Medulla oblongata (tissue), 1 donor: Measurements from ENCODE around the gene CTSE.
A peak's percentile ranks its signal among the peaks of the same experiment; 100 is the strongest.
"Not testable (repeated sequence)": the region's sequence is repeated elsewhere in the genome, so short reads cannot be mapped to it uniquely, and the experiment has no call there.

Source experiments
- DNase-seq: peaks from one replicate; pipeline ENCODE4 v3.0.0-alpha.2; 2015; ENCODE audit errors: extremely low spot score

The CTSE gene

DNA sequence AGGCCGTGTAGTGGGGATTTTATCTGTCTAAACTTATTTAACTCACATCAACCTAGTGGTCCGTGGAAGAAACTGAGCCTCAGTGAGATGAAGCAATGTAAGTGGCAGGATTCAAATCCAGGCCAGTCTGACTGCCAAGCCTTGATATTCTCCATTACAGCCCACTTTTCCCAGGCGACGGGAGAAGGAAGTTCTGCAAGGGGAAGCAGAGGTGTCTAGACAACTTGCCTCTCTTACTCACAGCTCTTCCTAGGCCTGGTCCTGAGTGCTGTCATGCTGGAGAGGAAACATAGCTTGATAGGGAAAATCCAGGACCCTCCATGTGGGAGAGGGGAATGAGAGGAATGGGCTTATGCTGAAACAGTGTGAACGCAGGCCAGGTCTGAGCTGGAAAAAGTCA, 9.1 kb downstream of the CTSE start:
- no peak for DNase-seq

DNA sequence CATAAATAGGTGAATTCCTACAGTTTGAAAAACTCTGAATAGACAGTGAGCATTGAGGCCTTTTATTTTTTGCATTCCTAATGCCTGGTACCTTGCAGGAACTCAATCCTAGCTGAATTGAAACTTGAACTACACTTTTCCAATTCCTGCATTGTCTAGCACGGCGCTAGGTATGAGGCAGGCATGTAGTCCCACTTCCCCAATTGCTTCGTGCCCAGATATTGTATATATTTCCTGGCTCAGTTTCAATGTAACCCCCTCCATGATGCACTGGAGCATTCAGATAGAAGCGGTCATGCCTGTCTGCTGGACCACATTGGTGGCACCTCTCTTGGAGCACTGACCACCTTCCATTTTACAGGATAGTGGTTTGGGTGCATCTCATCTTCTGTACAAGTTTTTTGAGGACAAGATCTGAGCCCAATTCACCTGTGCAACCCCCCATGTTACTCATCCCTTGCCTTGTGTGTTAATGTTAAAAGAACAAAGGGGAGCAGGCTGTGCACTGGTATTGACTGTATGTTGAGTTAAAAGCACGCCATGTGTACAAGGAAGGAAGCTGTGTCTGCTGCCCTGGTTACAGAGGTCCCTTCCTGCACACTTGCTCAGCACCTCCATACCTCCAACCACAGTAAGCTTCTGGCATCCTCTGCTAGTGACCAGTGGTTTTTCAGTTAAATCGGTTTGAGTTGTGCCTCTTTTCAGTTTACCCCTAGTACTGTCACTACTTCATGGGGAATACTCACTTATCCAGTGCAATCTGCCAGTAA, 10.5 kb downstream of the CTSE start:
- no peak for DNase-seq

DNA sequence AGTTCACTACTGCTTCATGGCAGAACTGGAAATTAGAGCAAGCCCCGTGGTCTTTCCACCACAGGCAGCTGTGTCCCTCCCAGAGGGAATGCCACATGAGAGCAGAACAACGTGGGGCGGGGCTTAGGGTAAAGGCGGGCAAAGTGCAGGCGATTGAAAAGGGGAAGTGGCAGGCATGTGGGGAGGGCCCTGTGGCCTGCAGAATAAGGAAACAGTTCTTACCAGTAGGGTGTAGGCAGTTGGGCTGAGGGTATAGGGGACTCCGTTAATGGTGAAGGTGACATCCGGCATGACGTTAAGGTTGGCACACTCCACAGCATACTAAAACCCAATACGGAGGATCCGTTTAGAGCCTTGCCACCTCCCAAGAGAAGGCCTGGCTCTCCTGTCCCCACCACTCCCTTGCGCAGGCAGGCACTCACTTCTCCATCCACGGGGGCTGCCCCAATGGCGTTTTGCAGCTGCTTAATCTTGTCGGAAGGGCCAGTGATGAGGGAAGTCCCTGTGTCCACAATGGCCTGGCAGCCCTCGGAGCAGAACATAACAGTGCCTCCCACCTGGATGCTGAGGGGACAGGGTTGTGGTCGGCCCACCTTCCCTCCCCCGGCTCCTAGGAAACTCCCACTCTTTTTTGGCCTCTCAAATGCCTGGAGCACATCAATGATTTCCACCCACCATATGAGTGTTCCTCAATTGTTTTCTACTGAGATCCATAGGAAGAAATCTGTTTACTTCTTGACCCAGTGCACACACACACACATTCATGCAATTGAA, 11.4 kb downstream of the CTSE start:
- DNase-seq, result peak; percentile 88

DNA sequence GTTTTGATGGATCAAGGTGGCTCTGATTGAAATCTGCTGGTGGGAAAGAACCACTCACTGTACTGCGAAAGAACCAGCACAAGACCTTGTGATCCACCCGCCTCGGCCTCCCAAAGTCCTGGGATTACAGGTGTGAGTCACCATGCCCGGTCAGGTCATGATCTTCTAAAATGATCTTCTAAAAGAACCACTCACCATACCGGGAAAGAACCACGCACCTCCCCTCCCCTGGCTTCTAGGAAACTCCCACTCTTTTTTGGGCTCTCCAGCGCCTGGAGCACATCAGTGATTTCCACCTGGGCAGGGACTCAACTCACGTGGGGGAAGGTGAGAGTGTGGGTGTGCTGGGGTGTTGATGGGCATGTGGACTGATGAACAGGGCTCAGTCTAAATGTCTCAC, 12.6 kb downstream of the CTSE start:
- no peak for DNase-seq

DNA sequence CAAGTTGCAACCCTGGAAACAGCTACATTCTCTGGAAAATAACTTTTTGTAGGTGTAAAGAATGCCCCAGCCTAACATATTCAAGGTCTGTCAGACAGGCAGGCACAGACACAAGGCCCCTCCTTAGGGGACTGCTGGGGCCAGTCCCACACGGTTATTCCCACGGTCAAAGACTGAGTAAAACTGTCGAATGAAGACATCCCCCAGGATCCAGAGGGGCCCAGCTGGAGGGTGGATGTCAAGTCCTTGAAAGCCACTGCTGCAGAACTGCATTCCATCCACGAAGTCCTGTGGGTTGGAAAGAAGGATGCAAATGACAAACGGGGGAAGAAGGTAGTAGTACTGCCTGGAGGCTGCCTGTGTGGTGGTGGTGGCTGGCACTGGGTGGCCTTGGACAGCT, 13.6 kb downstream of the CTSE start:
- no peak for DNase-seq

DNA sequence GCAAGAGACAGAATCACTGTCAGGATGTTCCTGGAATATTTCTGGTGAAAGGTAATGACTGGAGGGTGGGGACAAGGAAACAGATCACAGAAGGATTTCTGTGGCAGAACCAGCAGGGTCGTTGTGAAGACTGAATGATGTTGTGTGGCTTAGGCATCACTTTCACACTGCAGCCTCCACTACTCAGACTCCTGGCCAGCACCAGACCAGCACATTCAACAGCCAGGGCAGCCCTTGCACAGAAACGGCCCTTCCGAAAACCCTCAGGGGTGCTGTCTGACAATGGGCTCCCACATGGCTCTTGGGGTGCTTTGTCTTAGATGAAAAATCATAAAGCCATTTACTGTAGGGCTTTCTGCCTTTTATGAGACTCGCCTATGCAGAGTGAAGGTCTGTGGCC, 16.7 kb downstream of the CTSE start:
- no peak for DNase-seq

DNA sequence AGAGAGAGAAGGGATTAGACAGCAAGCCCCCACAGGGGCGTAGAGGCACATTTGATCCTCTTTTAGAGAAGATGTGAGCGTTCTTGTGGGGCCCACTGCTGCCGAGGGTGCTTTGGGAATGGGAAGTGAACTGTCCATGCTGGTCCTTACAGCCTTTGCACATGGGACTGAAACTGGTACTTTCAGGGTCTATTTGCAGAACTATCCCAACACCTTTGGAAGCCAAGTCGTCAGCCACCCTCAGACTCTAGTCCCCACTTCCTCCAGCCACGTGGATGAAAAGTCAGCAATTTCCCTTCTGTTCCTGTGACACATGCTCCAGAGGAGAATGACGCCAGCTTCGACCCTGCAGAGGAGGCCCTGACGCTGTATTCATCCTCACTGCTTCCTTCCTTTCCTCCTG, 17.9 kb downstream of the CTSE start:
- DNase-seq, result peak; percentile 58

DNA sequence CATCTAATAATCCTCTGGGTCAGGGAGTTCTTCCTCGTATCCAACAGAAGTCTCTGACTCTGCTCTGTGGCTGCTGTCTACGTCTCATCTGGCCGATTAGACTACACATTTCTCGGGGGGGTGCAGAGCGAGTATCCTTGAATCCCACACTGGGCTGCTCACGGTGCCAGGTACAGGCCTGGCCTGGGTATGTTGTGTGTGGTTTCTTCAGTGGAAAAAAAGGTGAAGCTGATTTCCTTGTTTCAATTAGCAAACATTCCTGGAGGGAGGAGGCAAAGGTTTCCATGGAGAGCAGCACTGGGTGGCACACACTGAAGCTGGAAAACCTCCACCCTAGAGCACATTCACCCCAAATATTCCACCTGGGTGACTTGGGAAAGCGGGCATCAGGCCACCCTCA, 18.5 kb downstream of the CTSE start:
- DNase-seq, result no peak

DNA sequence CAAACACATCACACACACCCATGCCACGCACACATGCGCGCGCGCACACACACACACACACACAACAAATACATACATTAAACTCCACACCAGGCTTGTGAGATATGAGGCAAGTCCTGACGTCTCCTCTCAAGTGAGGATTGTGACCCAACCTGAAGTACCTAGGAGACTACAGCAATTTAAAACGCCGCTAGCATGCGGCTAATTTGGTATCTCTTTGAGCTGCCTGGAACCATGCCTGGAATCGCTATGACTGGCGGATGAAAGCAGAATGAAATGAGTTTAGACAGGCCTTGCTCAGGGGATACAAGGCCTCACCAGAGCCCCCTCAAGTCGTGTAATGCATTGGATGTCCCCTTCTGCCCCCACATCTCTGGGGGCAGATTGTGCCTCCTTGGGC, 18.9 kb downstream of the CTSE start:
- no peak for DNase-seq

DNA sequence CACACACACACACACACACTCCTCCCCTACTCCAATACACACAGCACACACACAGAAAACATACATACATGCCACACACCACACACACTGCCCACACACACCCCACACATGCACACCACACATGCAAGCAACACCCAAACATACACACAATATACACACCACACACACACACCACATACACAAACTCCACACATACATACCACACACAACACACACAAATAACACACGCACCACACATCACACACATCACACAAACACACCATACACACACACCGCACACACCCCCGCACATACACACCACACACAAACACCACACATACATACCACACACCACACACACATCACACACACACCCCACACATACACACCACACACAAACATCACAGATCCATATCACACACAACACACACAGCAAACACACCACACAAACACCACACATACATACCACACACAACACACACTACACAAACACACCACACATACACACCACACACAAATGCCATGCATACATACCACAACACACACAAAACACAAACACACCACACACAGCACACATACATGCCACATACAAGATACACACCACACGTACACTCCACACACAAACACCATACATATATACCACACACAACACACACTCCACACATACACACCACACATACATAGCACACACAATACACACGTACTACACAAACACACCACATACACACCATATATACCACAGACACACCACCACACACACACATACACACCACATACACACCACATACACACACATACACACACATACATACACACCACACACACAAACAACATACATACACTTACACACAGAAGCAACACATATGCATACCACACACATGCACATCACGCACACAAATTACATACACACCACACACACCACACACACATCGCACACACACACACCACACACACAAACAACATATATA, 19.6 kb downstream of the CTSE start:
- DNase-seq, result no peak

DNA sequence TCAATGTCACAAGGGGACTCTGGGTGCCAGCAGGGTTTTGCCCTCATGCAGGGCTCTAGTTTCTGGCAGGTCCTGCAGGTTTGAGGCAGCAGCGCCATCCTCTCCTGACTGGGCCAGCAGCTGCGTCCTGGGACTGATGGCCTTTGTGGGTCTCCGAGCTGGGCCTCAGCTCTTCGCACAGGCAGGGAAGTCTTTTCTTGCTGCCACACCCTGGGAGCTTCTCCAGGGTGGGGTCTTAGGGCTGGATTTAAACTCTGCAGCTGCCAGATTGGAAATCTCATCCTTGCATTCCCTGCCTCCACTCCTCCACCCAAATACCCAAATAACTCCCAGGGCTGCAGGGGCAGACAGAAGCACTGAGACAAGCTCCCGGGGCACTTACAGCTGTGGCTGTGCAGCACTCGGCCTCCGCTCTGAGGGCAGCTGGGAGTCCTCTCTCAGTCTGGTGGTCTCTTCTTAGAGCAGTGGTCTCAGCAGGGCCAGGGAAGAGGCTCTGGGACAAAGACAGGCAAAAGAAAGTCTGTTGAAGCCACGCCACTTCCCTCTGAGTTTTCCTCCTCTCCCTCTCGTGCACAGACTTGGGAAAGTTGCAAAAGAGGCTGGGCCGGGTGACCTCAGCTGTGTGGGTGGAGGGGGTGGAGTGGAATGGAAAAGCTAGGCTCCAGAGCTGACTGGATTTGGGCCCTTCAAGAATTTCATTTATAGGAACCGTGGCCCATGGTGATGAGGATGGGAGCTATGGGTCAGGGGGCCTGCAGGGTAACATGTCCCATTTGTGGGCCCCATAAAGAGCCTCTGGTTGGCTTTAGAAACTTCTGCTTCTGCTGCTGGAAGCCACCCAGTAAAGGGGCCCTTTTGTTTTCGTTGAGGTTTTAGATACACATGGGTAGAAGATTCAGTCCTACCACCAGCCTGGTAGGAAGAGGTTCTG, 20.6 kb downstream of the CTSE start, which contains the start of gene RAB7B:
TSS of gene RAB7B (minus strand) at position 525 of the 931 bp plus-strand sequence. CDS start 9,260 bp downstream, outside the sequence.
- DNase-seq, result peak; percentile 79

DNA sequence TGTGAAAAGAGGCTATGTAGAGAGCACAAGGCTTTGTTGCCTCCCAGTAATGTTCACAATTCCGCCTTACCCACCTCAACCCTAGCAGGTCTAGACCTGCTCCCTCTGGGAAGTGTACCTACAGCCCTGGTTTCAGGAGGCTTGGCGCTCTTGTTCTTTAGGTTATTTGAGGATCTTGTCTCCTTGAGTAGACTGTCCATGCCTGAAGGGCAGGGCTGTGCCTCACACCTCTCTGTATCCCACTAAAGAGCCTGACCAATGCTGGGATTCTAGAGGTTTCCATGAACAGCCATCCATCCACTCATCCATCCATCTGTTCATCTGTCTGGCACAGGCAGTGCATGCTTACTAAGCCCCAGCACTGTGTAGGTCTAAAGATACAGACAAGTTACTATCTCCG, 21.5 kb downstream of the CTSE start:
- no peak for DNase-seq

DNA sequence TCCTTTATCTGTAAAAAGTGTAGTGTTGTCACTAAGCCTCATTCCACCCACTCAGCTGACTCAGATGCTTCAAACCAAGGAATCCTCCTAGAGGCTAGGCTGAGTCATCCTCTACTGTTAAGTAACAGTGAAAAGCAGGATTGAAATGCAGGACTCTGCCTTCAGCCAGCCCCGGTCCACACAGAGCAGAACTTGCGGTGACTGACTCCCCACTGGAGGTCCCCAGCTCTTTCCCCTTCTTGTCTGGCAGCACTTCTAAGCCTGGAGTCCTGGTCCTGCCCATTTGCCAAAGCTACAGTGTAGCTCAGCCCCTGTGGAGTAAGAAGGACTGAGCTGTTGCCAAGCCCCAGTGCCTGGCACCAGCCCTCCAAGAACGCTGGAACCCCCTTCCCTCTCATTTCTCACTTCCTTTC, 22.2 kb downstream of the CTSE start:
- DNase-seq, result peak; percentile 51

DNA sequence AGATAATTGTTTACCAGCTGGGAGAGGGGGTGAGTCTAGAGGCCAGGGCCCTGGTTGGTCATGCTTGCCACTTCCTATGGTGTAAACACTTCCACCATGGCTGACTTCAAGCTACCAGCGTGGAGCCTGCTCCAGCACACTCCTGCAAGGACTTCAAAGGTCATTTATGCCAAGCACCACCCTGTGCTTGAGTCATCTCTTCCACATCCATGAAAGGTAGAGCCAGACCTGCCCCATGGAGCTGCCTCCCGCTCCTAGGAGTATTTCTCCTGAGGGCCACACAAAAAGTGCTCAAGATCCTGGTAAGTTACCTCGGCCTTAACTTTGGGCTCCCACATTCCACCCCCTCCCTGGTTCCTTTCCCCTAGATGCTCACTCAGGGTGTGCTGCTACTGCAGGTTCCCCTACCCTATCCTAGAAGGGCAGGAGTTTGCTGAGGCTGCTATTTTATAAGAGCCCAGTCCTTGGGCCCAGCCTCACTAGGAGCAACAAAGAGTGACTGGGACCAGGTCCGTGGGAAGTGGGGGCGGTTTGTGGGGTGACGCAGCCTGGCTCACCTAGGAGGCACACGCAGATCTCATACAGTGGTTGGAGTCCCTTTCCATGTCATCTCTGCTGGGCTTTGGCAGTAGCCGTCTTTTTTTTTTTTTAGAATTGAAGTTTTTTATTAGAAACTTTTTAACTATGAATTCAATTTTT, 22.9 kb downstream of the CTSE start:
- DNase-seq, result no peak

DNA sequence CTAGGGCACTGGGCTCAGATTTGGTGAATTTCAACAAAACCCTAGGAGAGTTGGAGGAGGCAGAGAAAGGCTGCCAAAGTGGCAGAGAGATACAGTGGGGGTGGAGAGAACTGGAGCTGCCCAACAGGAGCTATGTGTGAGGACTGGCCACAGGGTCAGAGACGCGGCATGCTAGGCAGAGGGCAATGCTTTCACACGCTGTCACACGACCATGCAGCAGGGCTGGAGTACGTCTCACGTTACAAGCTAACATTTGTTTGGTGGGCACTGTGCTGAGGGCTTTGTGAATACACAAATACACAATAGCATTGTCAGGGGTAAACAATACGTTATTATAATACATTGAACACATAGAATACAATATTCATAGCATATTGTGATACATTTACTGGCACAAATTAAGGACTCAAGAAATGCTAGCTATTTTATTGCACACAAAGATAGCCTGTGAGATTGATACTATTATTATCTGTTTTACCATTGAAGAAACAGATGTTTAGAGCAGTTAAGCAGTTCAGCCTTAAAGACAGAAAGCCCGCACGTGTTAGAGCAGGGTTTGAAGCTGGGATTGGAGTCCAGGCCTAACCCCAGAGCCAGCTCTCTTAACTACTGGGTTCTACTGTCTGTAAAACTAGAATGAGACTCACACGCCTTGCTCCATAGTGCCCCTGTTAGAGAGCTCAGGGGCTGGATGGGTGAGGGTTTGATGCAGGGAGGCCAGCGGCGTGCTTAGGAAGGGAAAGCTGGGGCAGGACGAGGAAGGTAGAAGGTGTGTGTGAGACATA, 25.0 kb downstream of the CTSE start:
- DNase-seq, result peak; percentile 85

DNA sequence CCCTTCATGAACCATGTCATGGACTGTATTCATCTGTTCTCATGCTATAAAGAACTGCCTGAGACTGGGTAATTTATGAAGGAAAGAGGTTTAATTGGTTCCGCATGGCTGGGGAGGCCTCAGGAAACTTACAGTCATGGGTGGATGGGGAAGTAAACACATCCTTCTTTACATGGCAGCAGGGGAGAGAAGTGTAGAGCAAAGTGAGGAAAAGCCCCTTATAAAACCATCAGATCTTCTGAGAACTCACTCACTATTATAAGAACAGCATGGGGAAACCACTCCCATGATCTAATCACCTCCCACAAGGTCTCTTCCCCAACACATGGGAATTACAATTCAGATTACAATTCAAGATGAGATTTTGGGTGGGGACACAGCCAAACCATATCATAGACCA, 27.1 kb downstream of the CTSE start:
- not testable (repeated sequence) for DNase-seq

DNA sequence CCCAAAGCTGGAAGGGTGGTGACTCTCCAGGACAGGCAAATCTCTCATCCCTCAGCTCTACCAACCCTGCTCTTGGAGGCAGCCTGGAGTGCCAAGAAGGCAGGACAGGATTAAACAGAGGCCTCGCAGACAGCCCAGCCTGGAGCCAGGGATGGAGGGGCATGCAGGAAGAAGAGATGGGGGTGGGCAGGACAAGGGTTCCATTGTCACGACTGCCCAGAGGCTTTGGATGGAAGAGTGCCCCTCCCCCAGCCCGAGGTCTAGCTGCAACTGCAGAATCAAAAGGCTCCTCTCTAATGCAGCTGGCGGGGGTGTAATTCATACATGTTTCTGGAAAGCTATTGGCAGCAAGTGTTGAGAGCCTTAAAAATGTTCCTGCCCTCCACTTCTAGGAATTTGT, 29.3 kb downstream of the CTSE start:
- peak; percentile 96 for DNase-seq

DNA sequence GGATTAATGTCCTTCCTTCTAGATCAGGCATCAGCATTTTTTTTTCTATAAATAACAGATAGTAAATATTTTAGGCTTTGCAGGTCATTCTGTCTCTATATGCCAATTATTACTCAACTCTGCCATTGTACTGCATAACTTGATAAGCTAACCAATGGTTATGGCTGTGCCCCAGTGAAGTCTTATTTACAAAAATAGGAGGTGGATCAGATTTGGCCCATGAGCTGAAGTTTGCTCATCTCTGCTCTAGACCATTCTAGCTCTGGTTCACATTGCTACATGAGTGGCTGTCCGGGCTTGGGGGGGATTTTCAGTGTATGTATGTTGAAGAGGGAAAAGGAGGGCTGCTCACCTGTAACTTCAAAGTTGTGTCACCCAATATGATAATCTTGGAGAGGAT, 30.6 kb downstream of the CTSE start:
- no peak for DNase-seq

DNA sequence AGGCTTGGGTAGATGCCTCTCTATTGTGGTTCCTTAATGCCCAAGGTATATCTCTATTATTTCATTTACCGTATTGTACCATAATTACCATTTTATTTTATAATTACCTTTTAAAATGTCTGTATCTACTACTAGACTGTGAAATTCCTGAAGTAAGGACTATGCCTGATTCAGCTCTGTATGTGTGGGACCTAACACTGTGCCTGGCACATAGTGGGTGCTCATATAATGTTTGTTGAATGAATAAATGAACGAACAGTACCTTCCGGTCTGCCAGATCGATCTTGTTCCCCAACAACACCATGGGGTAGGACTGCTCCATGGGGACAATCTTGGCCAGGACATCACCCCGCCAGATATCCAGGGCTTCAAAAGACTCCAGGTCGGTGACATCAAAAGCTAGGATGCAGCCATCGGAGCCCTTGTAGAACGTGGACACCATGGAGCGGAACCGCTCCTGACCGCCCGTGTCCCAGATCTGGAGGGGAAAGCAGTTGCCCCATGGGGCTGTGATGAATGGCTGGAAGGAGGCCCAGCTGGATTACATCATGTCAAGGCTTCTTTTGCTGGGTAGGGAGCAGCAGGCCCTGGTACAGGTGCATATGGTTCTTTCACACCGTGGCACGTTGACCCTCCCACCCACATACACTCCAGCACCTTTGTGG, 31.3 kb downstream of the CTSE start:
- no peak for DNase-seq
